IMR-90 (cell line): Measurements from ENCODE around the gene ALDH1A2. TPM values are rescaled to one million over a fixed set of nuclear protein-coding genes. Genes with fewer than 3 reads are reported as not detected.

Source experiments
- ATAC-seq: fragments of 200-7000 bp; cut with Tn5 transposase; 2 replicates; pipeline ENCODE4 v1.9.1; 2020; ENCODE audit warnings: low read depth, mild to moderate bottlenecking, moderate library complexity
- BruUV-seq: library from RNA; stranded (reverse); fragments of 400-500 nt; replicated peaks from 2 replicates; lab custom pipeline; 2021; lab: Mats Ljungman, UMichigan
- CTCF ChIA-PET: fragments of 300-600 bp; formaldehyde crosslinking; extraction: SDS; loops from one replicate; lab custom pipeline; 2021; ENCODE audit warnings: antibody characterized with exemption; lab: Yijun Ruan, JAX
- POLR2A ChIA-PET: fragments of 300-600 bp; sonication (Branson Sonifier 250); formaldehyde crosslinking; loops from one replicate; lab custom pipeline; 2022; ENCODE audit warnings: antibody characterized with exemption; ENCODE audit not compliant: unreplicated experiment; lab: Charles Lee
- DNase-seq: peaks from one replicate; pipeline ENCODE4 v3.0.0; 2013
- H2AFZ ChIP-seq: replicated peaks from 2 replicates; pipeline ENCODE3; 2013; ENCODE audit warnings: low read length, mild to moderate bottlenecking; ENCODE audit not compliant: poor library complexity
- H2AK5ac ChIP-seq: 2 replicates; pipeline ENCODE4 v1.6.1; 2013; ENCODE audit warnings: low read depth, low read length, inconsistent platforms
- H2AK9ac ChIP-seq: replicated peaks from 2 replicates; pipeline ENCODE3; 2013; ENCODE audit warnings: mild to moderate bottlenecking, low read depth, low read length, moderate library complexity; ENCODE audit not compliant: poor library complexity
- H2BK120ac ChIP-seq: 2 replicates; pipeline ENCODE4 v1.6.1; 2013; ENCODE audit warnings: low read depth, low read length, inconsistent platforms
- H2BK15ac ChIP-seq: 3 replicates; pipeline ENCODE4 v1.6.1; 2013; ENCODE audit warnings: low read depth, low read length, inconsistent platforms
- H2BK20ac ChIP-seq: 2 replicates; pipeline ENCODE4 v1.6.1; 2013; ENCODE audit warnings: low read depth, mild to moderate bottlenecking, inconsistent platforms, low read length, moderate library complexity
- H2BK5ac ChIP-seq: 2 replicates; pipeline ENCODE4 v1.6.1; 2013; ENCODE audit warnings: mild to moderate bottlenecking, low read depth, low read length, inconsistent platforms; ENCODE audit not compliant: poor library complexity, severe bottlenecking
- H3K14ac ChIP-seq: replicated peaks from 2 replicates; pipeline ENCODE4 v1.6.1; 2013; ENCODE audit warnings: low read depth, low read length, inconsistent platforms
- H3K18ac ChIP-seq: 2 replicates; pipeline ENCODE4 v1.6.1; 2013; ENCODE audit warnings: low read depth, low read length, control low read depth
- H3K23ac ChIP-seq: 2 replicates; pipeline ENCODE4 v1.6.1; 2013; ENCODE audit warnings: low read depth, low read length, inconsistent platforms
- H3K27ac ChIP-seq: 2 replicates; pipeline ENCODE4 v1.5.1; 2013; ENCODE audit warnings: mild to moderate bottlenecking, control low read depth, low read length; ENCODE audit not compliant: insufficient read depth
- H3K27me3 ChIP-seq: 2 replicates; pipeline ENCODE4 v1.6.1; 2013; ENCODE audit warnings: low read length; ENCODE audit not compliant: control insufficient read depth, insufficient read depth
- H3K36me3 ChIP-seq: 2 replicates; pipeline ENCODE4 v1.6.1; 2013; ENCODE audit warnings: low read length, mixed read lengths; ENCODE audit not compliant: control insufficient read depth, insufficient read depth
- H3K4ac ChIP-seq: 2 replicates; pipeline ENCODE4 v1.6.1; 2013; ENCODE audit warnings: low read depth, low read length, inconsistent platforms
- H3K4me1 ChIP-seq: 2 replicates; pipeline ENCODE4 v1.6.1; 2013; ENCODE audit warnings: low read length, mixed read lengths; ENCODE audit not compliant: control insufficient read depth, insufficient read depth
- H3K4me2 ChIP-seq: 2 replicates; pipeline ENCODE4 v1.6.1; 2013; ENCODE audit warnings: low read depth, mild to moderate bottlenecking, control low read depth, low read length, moderate library complexity
- H3K4me3 ChIP-seq: 2 replicates; pipeline ENCODE4 v1.5.1; 2013; ENCODE audit warnings: low read depth, mild to moderate bottlenecking, control low read depth, low read length, moderate library complexity; ENCODE audit not compliant: insufficient read depth
- H3K56ac ChIP-seq: 2 replicates; pipeline ENCODE4 v1.6.1; 2013; ENCODE audit warnings: low read length, inconsistent platforms; ENCODE audit not compliant: insufficient read depth; ENCODE audit errors: extremely low read depth
- H3K79me1 ChIP-seq, 2 experiments: 2 replicates each; pipeline ENCODE4 v1.6.1; 2013; ENCODE audit warnings: low read length in 2 of 2, inconsistent platforms in 1 of 2, low read depth in 1 of 2
- H3K9ac ChIP-seq: 2 replicates; pipeline ENCODE4 v1.6.1; 2013; ENCODE audit warnings: low read depth, low read length, control low read depth
- H3K9me1 ChIP-seq: 2 replicates; pipeline ENCODE4 v1.6.1; 2013; ENCODE audit warnings: low read length, inconsistent platforms; ENCODE audit not compliant: insufficient read depth
- H3K9me3 ChIP-seq: 2 replicates; pipeline ENCODE4 v1.6.1; 2013; ENCODE audit warnings: low read length; ENCODE audit not compliant: control insufficient read depth, insufficient read depth
- H4K20me1 ChIP-seq: 2 replicates; pipeline ENCODE4 v1.6.1; 2013; ENCODE audit warnings: low read length, inconsistent platforms; ENCODE audit not compliant: insufficient read depth
- H4K5ac ChIP-seq: 2 replicates; pipeline ENCODE4 v1.6.1; 2013; ENCODE audit warnings: mild to moderate bottlenecking, low read depth, low read length, control low read depth
- H4K8ac ChIP-seq, 2 experiments: 2 replicates each; pipeline ENCODE4 v1.6.1; 2013; ENCODE audit warnings: low read depth in 2 of 2, low read length in 2 of 2, control low read depth in 1 of 2, inconsistent platforms in 1 of 2
- H4K91ac ChIP-seq: 2 replicates; pipeline ENCODE4 v1.6.1; 2013; ENCODE audit warnings: low read depth, low read length, inconsistent platforms; ENCODE audit not compliant: insufficient read depth
- BHLHE40 ChIP-seq: fragments of 150-350 bp; IDR thresholded peaks from 2 replicates; pipeline ENCODE4 v1.6.1; 2016; ENCODE audit warnings: mild to moderate bottlenecking, low read depth, low read length
- CHD1 ChIP-seq: IDR thresholded peaks from 2 replicates; pipeline ENCODE4 v1.6.1; 2012; ENCODE audit warnings: low read depth, low read length, improper control_type of control experiment
- CTCF ChIP-seq: conservative IDR thresholded peaks from 2 replicates; pipeline ENCODE4 v1.5.1; 2012; ENCODE audit warnings: mild to moderate bottlenecking, low read depth, low read length, improper control_type of control experiment
- ELK1 ChIP-seq: fragments of 150-350 bp; IDR thresholded peaks from 2 replicates; pipeline ENCODE4 v1.6.1; 2016; ENCODE audit warnings: low read depth, mild to moderate bottlenecking, low read length, moderate library complexity, borderline replicate concordance
- FOS ChIP-seq: fragments of 150-350 bp; IDR thresholded peaks from 2 replicates; pipeline ENCODE4 v1.6.1; 2016; ENCODE audit warnings: low read depth, low read length
- MAFK ChIP-seq: IDR thresholded peaks from 2 replicates; pipeline ENCODE4 v1.6.1; 2012; ENCODE audit warnings: low read depth, low read length, improper control_type of control experiment
- MAZ ChIP-seq: IDR thresholded peaks from 2 replicates; pipeline ENCODE4 v1.6.1; 2012; ENCODE audit warnings: low read depth, mild to moderate bottlenecking, low read length, improper control_type of control experiment, moderate library complexity, borderline replicate concordance
- MXI1 ChIP-seq: IDR thresholded peaks from 2 replicates; pipeline ENCODE4 v1.6.1; 2012; ENCODE audit warnings: low read depth, mild to moderate bottlenecking, low read length, moderate library complexity, borderline replicate concordance
- NFE2L2 ChIP-seq: fragments of 150-350 bp; IDR thresholded peaks from 2 replicates; pipeline ENCODE4 v1.6.1; 2016; ENCODE audit warnings: low read depth, mild to moderate bottlenecking, low read length
- POLR2A ChIP-seq: IDR thresholded peaks from 2 replicates; pipeline ENCODE4 v1.6.1; 2012; ENCODE audit warnings: mild to moderate bottlenecking, low read depth, low read length
- RAD21 ChIP-seq: IDR thresholded peaks from 2 replicates; pipeline ENCODE4 v1.6.1; 2012; ENCODE audit warnings: low read length, improper control_type of control experiment
- RCOR1 ChIP-seq: IDR thresholded peaks from 2 replicates; pipeline ENCODE4 v1.6.1; 2012; ENCODE audit warnings: mild to moderate bottlenecking, low read length, improper control_type of control experiment; ENCODE audit not compliant: insufficient replicate concordance
- RFX5 ChIP-seq: IDR thresholded peaks from 2 replicates; pipeline ENCODE4 v1.8.0; 2012; ENCODE audit warnings: low read depth, mild to moderate bottlenecking, low read length, moderate library complexity
- SMC3 ChIP-seq: fragments of 150-350 bp; IDR thresholded peaks from 2 replicates; pipeline ENCODE4 v1.6.1; 2016; ENCODE audit warnings: low read depth, mild to moderate bottlenecking, antibody characterized with exemption, low read length, moderate library complexity
- USF2 ChIP-seq: fragments of 150-350 bp; IDR thresholded peaks from 2 replicates; pipeline ENCODE4 v1.6.1; 2017; ENCODE audit warnings: mild to moderate bottlenecking, antibody characterized with exemption, low read length, low read depth
- WGBS, 2 experiments: methylation state at CpG; one replicate each; pipeline versions ENCODE4 v1.1.5 to v1.1.7; 2013; ENCODE audit warnings: missing lambda C conversion rate in 2 of 2; ENCODE audit not compliant: insufficient read length in 1 of 2; ENCODE audit errors: extremely low coverage in 2 of 2; 5-methylcytosine and 5-hydroxymethylcytosine counted together
- dilution Hi-C: fragments of 300-500 bp; cut with HindIII; formaldehyde crosslinking; loops from one replicate; pipeline ENCODE4 v1.14.3; 2018; ENCODE audit warnings: low sequenced_read_pairs; ENCODE audit not compliant: unreplicated experiment
- in situ Hi-C: fragments of 300-500 bp; cut with MboI; formaldehyde crosslinking; loops from 3 replicates; pipeline ENCODE4 v1.14.3; 2019; ENCODE audit warnings: low sequenced_read_pairs, inconsistent platforms, mixed read lengths
- intact Hi-C: fragments of 100-400 bp; cut with micrococcal nuclease; formaldehyde crosslinking; loops from 2 replicates; pipeline ENCODE4 v1.10.0; 2022
- polyA plus RNA-seq, 3 experiments: library from polyadenylated mRNA; depleted of rRNA; stranded (reverse); fragments of >200 nt; gene quantifications; 2 replicates each; pipeline ENCODE4 v1.2.3, GENCODE V29; 2012; ENCODE audit warnings: low replicate concordance in 1 of 3
- total RNA-seq: library from RNA; depleted of rRNA; stranded (reverse); fragments of >200 nt; gene quantifications from 2 replicates; pipeline ENCODE4 v1.2.3, GENCODE V29; 2012

ALDH1A2 gene
- total and polyA plus RNA-seq, 2 of the 4 experiments (the other 2 are of a cell fraction): not detected

- intact Hi-C loops: no loop called here
- no peak overlapping the region for H3K14ac ChIP-seq
- dilution Hi-C loops: no loop called here
- no peak overlapping the region for H3K4me2 ChIP-seq
- H3K4ac ChIP-seq: no peak overlapping the region
- H2AK9ac ChIP-seq: no peak overlapping the region
- H3K9me3 ChIP-seq: no peaks in the 10 kb centered on the region
- H2AK5ac ChIP-seq: no peak overlapping the region
- no peaks in the 10 kb centered on the region for H3K36me3 ChIP-seq
- no TSS peak for BruUV-seq
- H3K9me1 ChIP-seq: no peaks in the 10 kb centered on the region
- DNase-seq: no peak
- no peaks in the 10 kb centered on the region for H3K79me1 ChIP-seq
- H2BK15ac ChIP-seq: no peak overlapping the region
- no peak overlapping the region for H3K4me3 ChIP-seq
- no peak overlapping the region for H2BK120ac ChIP-seq
- TF ChIP-seq CTCF: no peak
- no peak for TF ChIP-seq ELK1
- TF ChIP-seq MAFK: no peak
- TF ChIP-seq POLR2A: no peak
- TF ChIP-seq BHLHE40: no peak
- TF ChIP-seq SMC3: no peak
- TF ChIP-seq MXI1: no peak
- TF ChIP-seq CHD1: no peak
- TF ChIP-seq FOS: no peak
- no peak for TF ChIP-seq USF2
- no peak for TF ChIP-seq NFE2L2
- TF ChIP-seq RFX5: no peak
- TF ChIP-seq RCOR1: no peak
- TF ChIP-seq RAD21: no peak
- no peak for TF ChIP-seq MAZ
- no peaks in the 10 kb centered on the region for H4K20me1 ChIP-seq
- in situ Hi-C loops: no loop called here
- no peak for ATAC-seq
- no peak overlapping the region for H3K23ac ChIP-seq
- no peak overlapping the region for H2BK20ac ChIP-seq
- H4K8ac ChIP-seq: no peak overlapping the region
- ChIA-PET POLR2A (no interaction called here), CTCF (no interaction called here)
- no peak overlapping the region for H3K9ac ChIP-seq
- H2AFZ ChIP-seq: no peak overlapping the region
- H3K4me1 ChIP-seq: no peaks in the 10 kb centered on the region
- no CpG with 5 or more reads among the region's 2 CpGs for WGBS, 2 experiments
- no peak overlapping the region for H3K18ac ChIP-seq
- no peak overlapping the region for H4K91ac ChIP-seq
- no peak overlapping the region for H3K56ac ChIP-seq
- H3K27me3 ChIP-seq: peaks cover under 1% of the 10 kb centered on the region; the same call in 1 of the 2 replicates
- no peak overlapping the region for H4K5ac ChIP-seq
- no peak overlapping the region for H3K27ac ChIP-seq
- no peak overlapping the region for H2BK5ac ChIP-seq
Observed at GRCh38 chr15:57921371-57921770, 144.1 kb downstream of the ALDH1A2 start.
